BE2C (cell line): ENCODE measurements around the gene DIP2C.

ENCODE experiments used
- DNase-seq: peaks from one replicate; pipeline ENCODE4 v3.0.0-alpha.2; 2020
- H3K27me3 ChIP-seq: fragments of 250-450 bp; sonication (Bioruptor Pico); 2 replicates; pipeline ENCODE4 v1.5.1; 2020; ENCODE audit warnings: mild to moderate bottlenecking
- H3K36me3 ChIP-seq: fragments of 250-450 bp; sonication (Bioruptor Pico); 2 replicates; pipeline ENCODE4 v1.5.1; 2020; ENCODE audit warnings: mild to moderate bottlenecking
- H3K4me1 ChIP-seq: fragments of 250-450 bp; sonication (Bioruptor Pico); 2 replicates; pipeline ENCODE4 v1.5.1; 2020
- H3K4me3 ChIP-seq: 2 replicates; pipeline ENCODE4 v1.5.1; 2011; ENCODE audit warnings: low read depth, low read length
- H3K9me3 ChIP-seq: fragments of 250-450 bp; sonication (Bioruptor Pico); 2 replicates; pipeline ENCODE4 v1.5.1; 2020
- CTCF ChIP-seq: IDR thresholded peaks from 2 replicates; pipeline ENCODE4 v1.5.1; 2012; ENCODE audit warnings: mild to moderate bottlenecking, low read depth, low read length

DIP2C gene

GRCh38 chr10:602391-603005 is 87.0 kb downstream of the DIP2C start:
- no peaks in the 10 kb centered on the region for H3K4me1 ChIP-seq
- no peak overlapping the region for H3K4me3 ChIP-seq

GRCh38 chr10:601660-601963 is 87.9 kb downstream of the DIP2C start:
- Histone ChIP-seq H3K36me3 (no peaks in the 10 kb centered on the region), H3K4me3 (no peak overlapping the region), H3K27me3 (no peaks in the 10 kb centered on the region), H3K4me1 (no peaks in the 10 kb centered on the region), H3K9me3 (no peaks in the 10 kb centered on the region)
- TF ChIP-seq CTCF: no peak
- DNase-seq: no peak

More at GRCh38 chr10:602391-603005, 87.0 kb downstream of the DIP2C start:
- Histone ChIP-seq H3K27me3 (no peaks in the 10 kb centered on the region), H3K9me3 (no peaks in the 10 kb centered on the region), H3K36me3 (no peaks in the 10 kb centered on the region)
- DNase-seq: no peak
- TF ChIP-seq CTCF: no peak

GRCh38 chr10:600876-601659 is 88.4 kb downstream of the DIP2C start:
- no peak overlapping the region for H3K4me3 ChIP-seq
- no peaks in the 10 kb centered on the region for H3K36me3 ChIP-seq
- TF ChIP-seq CTCF: no peak
- no peaks in the 10 kb centered on the region for H3K4me1 ChIP-seq
- no peaks in the 10 kb centered on the region for H3K27me3 ChIP-seq
- no peak for DNase-seq
- H3K9me3 ChIP-seq: no peaks in the 10 kb centered on the region

GRCh38 chr10:600234-600633 is 89.2 kb downstream of the DIP2C start:
- H3K4me3 ChIP-seq: no peak overlapping the region

GRCh38 chr10:599767-600166 is 89.7 kb downstream of the DIP2C start:
- H3K9me3 ChIP-seq: no peaks in the 10 kb centered on the region
- H3K36me3 ChIP-seq: no peaks in the 10 kb centered on the region
- no peak overlapping the region for H3K4me3 ChIP-seq
- no peak for DNase-seq
- no peaks in the 10 kb centered on the region for H3K27me3 ChIP-seq
- H3K4me1 ChIP-seq: no peaks in the 10 kb centered on the region
- TF ChIP-seq CTCF: no peak

More at GRCh38 chr10:600234-600633, 89.2 kb downstream of the DIP2C start:
- H3K9me3 ChIP-seq: no peaks in the 10 kb centered on the region
- no peaks in the 10 kb centered on the region for H3K27me3 ChIP-seq
- no peak for TF ChIP-seq CTCF
- H3K36me3 ChIP-seq: no peaks in the 10 kb centered on the region
- DNase-seq: no peak
- no peaks in the 10 kb centered on the region for H3K4me1 ChIP-seq
